Uterus (tissue), 4 donors: Measurements from ENCODE around the gene POGK. TPM values are rescaled to one million over a fixed set of nuclear protein-coding genes. Genes with fewer than 3 reads are reported as not detected.

ENCODE experiments used
- DNase-seq, 2 donors: peaks; one replicate each; pipeline ENCODE4 v3.0.0-alpha.2; 2019 to 2020
- H3K27ac ChIP-seq, 2 donors: fragments of 200-600 bp; sonication (generic); 1 replicate in 1 of 2; 2 replicates in 1 of 2; pipeline ENCODE4 v1.5.1; 2016 to 2018
- H3K27me3 ChIP-seq, 2 donors: fragments of 200-600 bp; sonication (generic); one replicate each; pipeline ENCODE4 v1.5.1; 2018 to 2019; ENCODE audit warnings: control low read depth in 1 of 2
- H3K36me3 ChIP-seq, 2 donors: fragments of 200-600 bp; sonication (generic); one replicate each; pipeline ENCODE4 v1.5.1; 2019; ENCODE audit warnings: control low read depth in 1 of 2
- H3K4me1 ChIP-seq, 2 donors: fragments of 200-600 bp; sonication (generic); one replicate each; pipeline ENCODE4 v1.5.1; 2018 to 2019; ENCODE audit warnings: control low read depth in 1 of 2
- H3K4me3 ChIP-seq, 2 donors: fragments of 200-600 bp; sonication (generic); 1 replicate in 1 of 2; 2 replicates in 1 of 2; pipeline ENCODE4 v1.5.1; 2018 to 2019; ENCODE audit warnings: mild to moderate bottlenecking in 1 of 2
- H3K9me3 ChIP-seq, 2 donors: fragments of 200-600 bp; sonication (generic); one replicate each; pipeline ENCODE4 v1.5.1; 2019; ENCODE audit warnings: control low read depth in 1 of 2
- POLR2A ChIP-seq, 2 donors: fragments of 450-650 bp; IDR thresholded peaks; one replicate each; pipeline ENCODE4 v1.6.1; 2016; ENCODE audit warnings: antibody characterized with exemption in 2 of 2, mild to moderate bottlenecking in 1 of 2, moderate library complexity in 1 of 2
- intact Hi-C: fragments of 100-400 bp; cut with DNase I; formaldehyde crosslinking; loops from one replicate; pipeline ENCODE4 v1.15.1; 2023; ENCODE audit warnings: low total_unique reads
- total RNA-seq, 4 donors: library from RNA; depleted of rRNA in 3 of 4; stranded (reverse); fragments of >200 nt in 3 of 4; gene quantifications; one replicate each; pipeline versions ENCODE4 v1.1.0 to v1.2.4, GENCODE V29; 2014 to 2023
- TF ChIP-seq, protein P1 (sequence below), 4 experiments: fragments of 200-600 bp in 2 of 4; fragments of 450-650 bp in 2 of 4; sonication (generic) in 2 of 4; IDR thresholded peaks; one replicate each; pipeline ENCODE4 v1.5.1; 2016 to 2019; ENCODE audit warnings: antibody characterized with exemption in 4 of 4, mild to moderate bottlenecking in 2 of 4, moderate library complexity in 1 of 4
- donor health status: DM: yes; HTN: yes; CAD: no.

The POGK gene
- total RNA-seq, 4 donors from 2014 or later: 21.2 to 46.1 (median 33.8) TPM

DNA sequence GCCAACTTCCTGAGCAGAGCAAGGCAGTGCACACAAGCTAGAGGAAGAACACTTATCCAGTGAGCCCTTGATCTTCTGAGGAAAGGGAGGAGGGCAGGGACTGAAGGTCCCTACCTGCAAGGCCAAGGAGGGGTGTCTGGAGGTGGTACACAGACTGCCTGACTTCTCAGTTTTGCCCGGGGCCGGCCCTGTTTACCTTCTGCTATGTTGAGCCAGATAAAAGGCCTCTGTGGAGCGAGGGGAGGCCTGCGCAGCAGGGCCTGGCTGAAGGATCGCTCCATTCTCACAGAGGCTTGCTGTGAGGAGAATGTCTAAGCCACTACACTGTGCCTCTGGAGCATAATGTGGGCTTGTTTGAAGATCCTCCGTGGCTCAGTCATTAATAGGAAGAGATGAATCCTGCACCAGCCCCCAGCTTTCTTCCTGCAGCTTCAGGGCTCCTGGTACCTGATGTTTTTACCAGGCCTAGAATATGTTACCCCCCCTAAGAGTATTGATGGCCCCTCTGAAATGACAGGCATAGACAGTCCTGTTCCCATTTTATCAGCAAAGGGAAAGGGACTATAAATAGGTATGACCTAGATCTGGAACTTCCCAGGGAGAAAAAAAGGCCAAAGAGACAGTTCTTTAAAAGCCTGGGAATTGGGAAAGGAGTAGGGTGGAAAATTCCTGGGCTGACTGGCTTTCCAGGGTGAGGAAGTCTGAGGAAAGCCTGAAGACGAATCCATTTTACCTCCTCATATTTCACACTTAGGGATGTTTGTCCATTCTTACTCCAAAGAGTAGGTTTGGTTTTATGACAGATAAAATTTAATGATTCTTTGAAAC, 4.7 kb downstream of the POGK start:
- intact Hi-C loops: no loop called here
- H3K9me3 ChIP-seq: no peaks in the 10 kb centered on the region
- H3K36me3 ChIP-seq: no peaks in the 10 kb centered on the region
- DNase-seq: no peak
- H3K27me3 ChIP-seq: no peaks in the 10 kb centered on the region
- H3K27ac ChIP-seq: peak overlapping the region; percentile 43 to 79
- TF ChIP-seq POLR2A (IDR thresholded peaks at IDR 0.05): no peak
- TF ChIP-seq, protein P1, sequence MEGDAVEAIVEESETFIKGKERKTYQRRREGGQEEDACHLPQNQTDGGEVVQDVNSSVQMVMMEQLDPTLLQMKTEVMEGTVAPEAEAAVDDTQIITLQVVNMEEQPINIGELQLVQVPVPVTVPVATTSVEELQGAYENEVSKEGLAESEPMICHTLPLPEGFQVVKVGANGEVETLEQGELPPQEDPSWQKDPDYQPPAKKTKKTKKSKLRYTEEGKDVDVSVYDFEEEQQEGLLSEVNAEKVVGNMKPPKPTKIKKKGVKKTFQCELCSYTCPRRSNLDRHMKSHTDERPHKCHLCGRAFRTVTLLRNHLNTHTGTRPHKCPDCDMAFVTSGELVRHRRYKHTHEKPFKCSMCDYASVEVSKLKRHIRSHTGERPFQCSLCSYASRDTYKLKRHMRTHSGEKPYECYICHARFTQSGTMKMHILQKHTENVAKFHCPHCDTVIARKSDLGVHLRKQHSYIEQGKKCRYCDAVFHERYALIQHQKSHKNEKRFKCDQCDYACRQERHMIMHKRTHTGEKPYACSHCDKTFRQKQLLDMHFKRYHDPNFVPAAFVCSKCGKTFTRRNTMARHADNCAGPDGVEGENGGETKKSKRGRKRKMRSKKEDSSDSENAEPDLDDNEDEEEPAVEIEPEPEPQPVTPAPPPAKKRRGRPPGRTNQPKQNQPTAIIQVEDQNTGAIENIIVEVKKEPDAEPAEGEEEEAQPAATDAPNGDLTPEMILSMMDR (IDR thresholded peaks at IDR 0.05): no peak
- peaks cover 0 to 17% of the 10 kb centered on the region in 2 donors for H3K4me1 ChIP-seq
- H3K4me3 ChIP-seq: no peak overlapping the region

DNA sequence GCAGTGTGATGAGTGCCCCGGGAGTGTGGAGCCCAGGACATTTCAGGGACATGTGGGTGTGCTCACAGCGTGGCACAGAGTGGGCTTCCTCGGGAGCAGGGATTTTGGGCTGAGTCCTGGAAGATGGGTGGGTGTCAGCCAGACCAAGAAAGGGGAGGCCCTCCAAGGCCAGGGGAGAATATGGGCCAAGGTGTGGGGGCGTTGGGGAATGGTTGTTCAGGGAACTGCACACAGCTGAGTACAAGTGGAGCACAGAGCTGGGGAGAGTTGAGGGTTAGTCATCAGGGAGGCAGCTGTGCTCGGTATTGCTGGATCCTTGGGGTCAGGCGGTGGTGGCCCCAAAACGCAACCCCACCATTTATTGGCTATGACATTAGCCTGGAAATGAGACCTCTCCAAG, 5.5 kb downstream of the POGK start:
- peaks cover 0 to 17% of the 10 kb centered on the region in 2 donors for H3K4me1 ChIP-seq
- TF ChIP-seq, protein P1 (IDR thresholded peaks at IDR 0.05): no peak
- TF ChIP-seq POLR2A (IDR thresholded peaks at IDR 0.05): no peak
- no peak overlapping the region for H3K4me3 ChIP-seq
- intact Hi-C loops: no loop called here
- DNase-seq: no peak
- H3K27ac ChIP-seq: peak overlapping the region; percentile 40 to 79
- no peaks in the 10 kb centered on the region for H3K27me3 ChIP-seq
- no peaks in the 10 kb centered on the region for H3K36me3 ChIP-seq
- no peaks in the 10 kb centered on the region for H3K9me3 ChIP-seq

DNA sequence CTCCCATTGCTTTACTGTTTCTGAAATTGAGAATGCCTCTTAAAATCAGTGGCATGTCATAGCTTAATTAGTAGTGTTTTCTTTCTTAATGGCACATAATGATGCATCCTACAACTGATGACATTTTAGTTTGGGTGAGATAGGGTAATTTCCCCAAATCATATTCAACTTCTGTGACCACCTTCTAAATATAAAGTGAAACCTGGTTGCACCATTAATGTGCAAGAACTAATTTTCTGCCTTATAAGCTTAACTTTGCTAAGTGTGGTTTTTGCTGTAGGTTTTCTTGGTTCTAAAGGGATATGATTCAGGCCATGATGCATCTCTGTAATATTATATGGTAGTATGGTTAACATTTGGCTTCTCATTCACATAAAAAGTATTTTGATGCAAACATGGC, 8.9 kb downstream of the POGK start:
- Histone ChIP-seq H3K27ac (no peak overlapping the region), H3K27me3 (no peaks in the 10 kb centered on the region), H3K9me3 (no peaks in the 10 kb centered on the region), H3K36me3 (no peaks in the 10 kb centered on the region), H3K4me1 (peaks cover 0 to 17% of the 10 kb centered on the region in 2 donors), H3K4me3 (no peak overlapping the region)
- intact Hi-C loops: no loop called here
- TF ChIP-seq, protein P1 (IDR thresholded peaks at IDR 0.05): no peak
- no peak for TF ChIP-seq POLR2A (IDR thresholded peaks at IDR 0.05)
- DNase-seq: no peak

DNA sequence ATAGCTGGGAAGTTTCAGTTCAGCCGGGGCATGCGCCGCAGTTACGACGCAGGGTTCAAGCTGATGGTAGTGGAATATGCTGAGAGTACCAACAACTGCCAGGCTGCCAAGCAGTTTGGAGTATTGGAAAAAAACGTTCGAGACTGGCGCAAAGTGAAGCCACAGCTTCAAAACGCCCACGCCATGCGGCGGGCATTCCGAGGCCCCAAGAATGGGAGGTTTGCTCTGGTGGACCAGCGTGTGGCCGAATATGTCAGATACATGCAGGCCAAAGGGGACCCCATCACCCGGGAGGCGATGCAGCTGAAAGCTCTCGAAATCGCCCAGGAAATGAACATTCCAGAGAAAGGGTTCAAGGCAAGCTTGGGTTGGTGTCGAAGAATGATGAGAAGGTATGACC, 9.9 kb downstream of the POGK start:
- Histone ChIP-seq H3K27ac (no peak overlapping the region), H3K36me3 (no peaks in the 10 kb centered on the region), H3K4me3 (no peak overlapping the region), H3K27me3 (no peaks in the 10 kb centered on the region), H3K4me1 (peaks cover 0 to 10% of the 10 kb centered on the region in 2 donors), H3K9me3 (no peaks in the 10 kb centered on the region)
- DNase-seq: no peak
- intact Hi-C loops: no loop called here
- no peak for TF ChIP-seq POLR2A (IDR thresholded peaks at IDR 0.05)
- TF ChIP-seq, protein P1 (IDR thresholded peaks at IDR 0.05): no peak

DNA sequence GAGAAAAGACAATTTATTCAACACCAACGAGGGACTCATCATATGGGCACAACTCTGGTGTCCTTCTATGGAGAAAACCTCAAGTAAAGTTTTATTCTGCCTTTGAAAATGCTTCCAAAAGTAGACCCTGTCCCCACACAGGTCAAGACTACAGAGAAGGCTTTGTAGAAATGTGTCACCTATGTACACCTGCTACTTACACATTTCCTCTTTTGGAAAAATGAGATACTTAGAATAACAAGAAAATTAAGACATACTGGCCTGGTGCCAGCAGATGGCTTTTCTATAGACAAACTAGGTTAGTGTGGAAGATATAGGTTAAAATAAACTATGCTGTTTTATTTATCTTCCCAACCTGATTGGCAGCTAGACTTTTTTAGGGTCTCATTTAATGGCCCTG, 13.6 kb downstream of the POGK start:
- no peak for DNase-seq
- no peaks in the 10 kb centered on the region for H3K4me1 ChIP-seq
- H3K27me3 ChIP-seq: no peaks in the 10 kb centered on the region
- no peak for TF ChIP-seq POLR2A (IDR thresholded peaks at IDR 0.05)
- TF ChIP-seq, protein P1 (IDR thresholded peaks at IDR 0.05): no peak
- H3K27ac ChIP-seq: no peak overlapping the region
- no peaks in the 10 kb centered on the region for H3K36me3 ChIP-seq
- intact Hi-C loops: no loop called here
- no peaks in the 10 kb centered on the region for H3K9me3 ChIP-seq
- no peak overlapping the region for H3K4me3 ChIP-seq
